ENCODE data around the gene SELENBP1.

The SELENBP1 gene

GRCh38 chr1:151346082-151346768 lies 26.3 kb downstream of the SELENBP1 start:
- Histone ChIP-seq H3K36me3 (peaks cover 11 to 36% (median 32%) of the 10 kb centered on the region in 3 donors), H3K4me1 (peaks cover 3 to 18% (median 10%) of the 10 kb centered on the region in 4 donors), H3K4me3 (peak overlapping the region; percentile 68 to 77), H3K9me3 (no peaks in the 10 kb centered on the region), H3K27ac (peak overlapping the region; percentile 83 to 89), H3K27me3 (no peaks in the 10 kb centered on the region)
- no peak for DNase-seq
- no peak for TF ChIP-seq CTCF (IDR thresholded peaks at IDR 0.05)
- intact Hi-C loops (cut with DNase I; ENCODE audit: low total_unique reads): loop anchor here (10.0 kb wide), 2 partner anchors 49 to 151 kb away; partner anchors contain the start of genes PIP5K1A, PSMB4 and VPS72

GRCh38 chr1:151344291-151344690 lies 28.2 kb downstream of the SELENBP1 start:
- Histone ChIP-seq H3K36me3 (peaks cover 11 to 36% (median 32%) of the 10 kb centered on the region in 3 donors), H3K4me1 (peaks cover 3 to 18% (median 10%) of the 10 kb centered on the region in 4 donors), H3K27ac (no peak overlapping the region), H3K4me3 (no peak overlapping the region), H3K27me3 (no peaks in the 10 kb centered on the region), H3K9me3 (no peaks in the 10 kb centered on the region)
- TF ChIP-seq CTCF (IDR thresholded peaks at IDR 0.05): no peak
- no peak for DNase-seq
- intact Hi-C loops (cut with DNase I; ENCODE audit: low total_unique reads): loop anchor here (10.0 kb wide), 2 partner anchors 51 to 149 kb away; partner anchors contain the start of genes PIP5K1A, PSMB4 and VPS72

GRCh38 chr1:151343587-151343986 lies 28.9 kb downstream of the SELENBP1 start:
- no peaks in the 10 kb centered on the region for H3K27me3 ChIP-seq
- H3K9me3 ChIP-seq: no peaks in the 10 kb centered on the region
- no peak overlapping the region for H3K27ac ChIP-seq
- peaks cover 3 to 18% (median 10%) of the 10 kb centered on the region in 4 donors for H3K4me1 ChIP-seq
- no peak for DNase-seq
- no peak overlapping the region for H3K4me3 ChIP-seq
- H3K36me3 ChIP-seq: peaks cover 11 to 36% (median 32%) of the 10 kb centered on the region in 3 donors
- intact Hi-C loops (cut with DNase I; ENCODE audit: low total_unique reads): loop anchor here (2.0 to 10.0 kb wide), 3 partner anchors 43 to 149 kb away; partner anchors contain the start of genes PIP5K1A, PSMB4 and VPS72
- TF ChIP-seq CTCF (IDR thresholded peaks at IDR 0.05): no peak

GRCh38 chr1:151342569-151342968 lies 29.9 kb downstream of the SELENBP1 start:
- intact Hi-C loops (cut with DNase I; ENCODE audit: low total_unique reads): loop anchor here (2.0 to 10.0 kb wide), 3 partner anchors 42 to 148 kb away; partner anchors contain the start of genes PIP5K1A, PSMB4 and VPS72
- Histone ChIP-seq H3K4me3 (no peak overlapping the region), H3K4me1 (peaks cover 3 to 13% (median 10%) of the 10 kb centered on the region in 4 donors), H3K27ac (no peak overlapping the region), H3K36me3 (peaks cover 11 to 36% (median 32%) of the 10 kb centered on the region in 3 donors), H3K9me3 (no peaks in the 10 kb centered on the region), H3K27me3 (no peaks in the 10 kb centered on the region)
- no peak for TF ChIP-seq CTCF (IDR thresholded peaks at IDR 0.05)
- DNase-seq: no peak

- no peak overlapping the region for H3K4me3 ChIP-seq
- H3K36me3 ChIP-seq: peaks cover 11 to 36% (median 32%) of the 10 kb centered on the region in 3 donors
- no peak for TF ChIP-seq CTCF (IDR thresholded peaks at IDR 0.05)
- peaks cover 3 to 11% (median 9%) of the 10 kb centered on the region in 4 donors for H3K4me1 ChIP-seq
- H3K9me3 ChIP-seq: no peaks in the 10 kb centered on the region
- no peak overlapping the region for H3K27ac ChIP-seq
- intact Hi-C loops (cut with DNase I; ENCODE audit: low total_unique reads): loop anchor here (2.0 to 10.0 kb wide), 3 partner anchors 41 to 147 kb away; partner anchors contain the start of genes PIP5K1A, PSMB4 and VPS72
- H3K27me3 ChIP-seq: no peaks in the 10 kb centered on the region
- no peak for DNase-seq
Observed at GRCh38 chr1:151342021-151342420, 30.5 kb downstream of the SELENBP1 start.

Measured in tibial artery (tissue), 4 donors.